ENCODE measurements around the gene FEZF2. TPM values are rescaled to one million over a fixed set of nuclear protein-coding genes. Genes with fewer than 3 reads are reported as not detected.
A peak's percentile ranks its signal among the peaks of the same experiment; 100 is the strongest.

The FEZF2 gene
- polyA plus RNA-seq, 3 donors = not detected

- Histone ChIP-seq H3K9me3 (replicated peaks in 1 of 2; ENCODE audit: control insufficient read depth in 1 of 2, insufficient read depth in 1 of 2, low read length in 2 of 2) (no peaks in the 10 kb centered on the region), H3K4me3 (replicated peaks in 1 of 3; ENCODE audit: low read depth in 2 of 3, low read length in 3 of 3) (no peak overlapping the region), H2AFZ (ENCODE audit: insufficient read depth, low read depth, low read length, poor library complexity, severe bottlenecking) (no peak overlapping the region), H3K27me3 (ENCODE audit: control insufficient read depth in 2 of 2, insufficient read depth in 2 of 2, low read length in 2 of 2) (peaks cover 0 to under 1% of the 10 kb centered on the region in 2 donors), H3K27ac (ENCODE audit: low read depth in 1 of 2, low read length in 2 of 2) (no peak overlapping the region), H3K4me2 (replicated peaks; ENCODE audit: extremely low read depth, low read length, poor library complexity, severe bottlenecking) (no peak overlapping the region), H3K36me3 (replicated peaks in 1 of 2; ENCODE audit: control insufficient read depth in 1 of 2, insufficient read depth in 2 of 2, low read length in 2 of 2) (no peaks in the 10 kb centered on the region), H4K20me1 (ENCODE audit: insufficient read depth, low read length) (no peaks in the 10 kb centered on the region), H3K4me1 (ENCODE audit: control insufficient read depth in 1 of 2, insufficient read depth in 2 of 2, low read length in 2 of 2) (no peaks in the 10 kb centered on the region), H3K79me2 (ENCODE audit: insufficient read depth, low read length) (no peaks in the 10 kb centered on the region), H3K9ac (ENCODE audit: insufficient read depth, low read length, poor library complexity, severe bottlenecking) (no peak overlapping the region)
- no peak for TF ChIP-seq CTCF (IDR thresholded peaks at IDR 0.05)
- H3K36me3 Mint-ChIP-seq = no peaks in the 10 kb centered on the region
- intact Hi-C loops (cut with micrococcal nuclease) = no loop called here
- no peak overlapping the region for H3K4me3 Mint-ChIP-seq
- peaks cover 0 to 11% (median 2%) of the 10 kb centered on the region in 7 donors for H3K9me3 Mint-ChIP-seq
- peaks cover 8 to 18% (median 14%) of the 10 kb centered on the region in 3 donors for H3K27me3 Mint-ChIP-seq (ENCODE audit: low read depth in 3 of 3)
- no peaks in the 10 kb centered on the region for H3K4me1 Mint-ChIP-seq
- H3K27ac Mint-ChIP-seq = no peak overlapping the region
- WGBS (ENCODE audit: insufficient coverage) = 80% methylated on average over 1 of the region's 3 CpGs
- no peak for DNase-seq
Observed at GRCh38 chr3:62387251-62387650, 13.9 kb upstream of the FEZF2 start.

- no peak for DNase-seq
- H3K4me2 ChIP-seq (replicated peaks; ENCODE audit: extremely low read depth, low read length, poor library complexity, severe bottlenecking) = no peak overlapping the region
- Mint-ChIP-seq H3K27ac (no peak overlapping the region), H3K27me3 (ENCODE audit: low read depth in 3 of 3) (peaks cover 64 to 84% (median 77%) of the 10 kb centered on the region in 3 donors), H3K4me1 (no peaks in the 10 kb centered on the region), H3K9me3 (peaks cover 0 to 11% (median 6%) of the 10 kb centered on the region in 7 donors), H3K36me3 (peaks cover 0 to 2% of the 10 kb centered on the region in 2 donors), H3K4me3 (peak overlapping the region in 1 of 2 donors; percentile 61)
- H3K27ac ChIP-seq (ENCODE audit: low read depth in 1 of 2, low read length in 2 of 2) = no peak overlapping the region
- H3K36me3 ChIP-seq (replicated peaks in 1 of 2; ENCODE audit: control insufficient read depth in 1 of 2, insufficient read depth in 2 of 2, low read length in 2 of 2) = no peaks in the 10 kb centered on the region
- peaks cover 0 to 45% of the 10 kb centered on the region in 2 donors for H3K9me3 ChIP-seq (replicated peaks in 1 of 2; ENCODE audit: control insufficient read depth in 1 of 2, insufficient read depth in 1 of 2, low read length in 2 of 2)
- H3K27me3 ChIP-seq (ENCODE audit: control insufficient read depth in 2 of 2, insufficient read depth in 2 of 2, low read length in 2 of 2) = peaks cover 72 to 78% of the 10 kb centered on the region in 2 donors
- 1% methylated on average over 14 of the region's 21 CpGs for WGBS (ENCODE audit: insufficient coverage)
- intact Hi-C loops (cut with micrococcal nuclease) = no loop called here
- H3K4me3 ChIP-seq (replicated peaks in 1 of 3; ENCODE audit: low read depth in 2 of 3, low read length in 3 of 3) = no peak overlapping the region
- no peaks in the 10 kb centered on the region for H4K20me1 ChIP-seq (ENCODE audit: insufficient read depth, low read length)
- no peak overlapping the region for H2AFZ ChIP-seq (ENCODE audit: insufficient read depth, low read depth, low read length, poor library complexity, severe bottlenecking)
- no peaks in the 10 kb centered on the region for H3K79me2 ChIP-seq (ENCODE audit: insufficient read depth, low read length)
- H3K9ac ChIP-seq (ENCODE audit: insufficient read depth, low read length, poor library complexity, severe bottlenecking) = no peak overlapping the region
- H3K4me1 ChIP-seq (ENCODE audit: control insufficient read depth in 1 of 2, insufficient read depth in 2 of 2, low read length in 2 of 2) = no peaks in the 10 kb centered on the region
- TF ChIP-seq CTCF (IDR thresholded peaks at IDR 0.05) = no peak
Observed at GRCh38 chr3:62379321-62379798, 6.0 kb upstream of the FEZF2 start.
